Lung (tissue), 12 donors: ENCODE data around the gene PRDM16. TPM values are rescaled to one million over a fixed set of nuclear protein-coding genes. Genes with fewer than 3 reads are reported as not detected.

ENCODE experiments used
- ATAC-seq: fragments of 200-7000 bp; cut with Tn5 transposase; one replicate; pipeline ENCODE4 v1.9.1; 2020; ENCODE audit warnings: moderate number of reproducible peaks; ENCODE audit not compliant: insufficient read depth, low FRiP score
- DNase-seq, 3 donors: peaks; one replicate each; pipeline ENCODE4 v3.0.0-alpha.2; 2013 to 2017
- H3K27ac ChIP-seq, 2 donors: one replicate each; pipeline ENCODE4 v1.5.1; 2013; ENCODE audit warnings: mild to moderate bottlenecking in 2 of 2, moderate library complexity in 2 of 2, control low read depth in 1 of 2, inconsistent platforms in 1 of 2, low read depth in 1 of 2, low read length in 1 of 2
- H3K27me3 ChIP-seq, 3 donors: one replicate each; pipeline ENCODE4 v1.5.1; 2013; ENCODE audit warnings: low read length in 2 of 3; ENCODE audit not compliant: control insufficient read depth in 3 of 3, insufficient read depth in 3 of 3
- H3K36me3 ChIP-seq, 4 donors: one replicate each; pipeline ENCODE4 v1.5.1; 2013; ENCODE audit warnings: low read length in 4 of 4, mild to moderate bottlenecking in 1 of 4, moderate library complexity in 1 of 4; ENCODE audit not compliant: control insufficient read depth in 4 of 4, insufficient read depth in 4 of 4
- H3K4me1 ChIP-seq, 5 donors: one replicate each; pipeline ENCODE4 v1.5.1; 2013; ENCODE audit warnings: low read length in 5 of 5, mild to moderate bottlenecking in 2 of 5, moderate library complexity in 1 of 5; ENCODE audit not compliant: control insufficient read depth in 5 of 5, insufficient read depth in 5 of 5
- H3K4me3 ChIP-seq: one replicate; pipeline ENCODE4 v1.5.1; 2013; ENCODE audit warnings: mild to moderate bottlenecking, control low read depth, moderate library complexity
- H3K9ac ChIP-seq, 2 donors: one replicate each; pipeline ENCODE4 v1.5.1; 2013; ENCODE audit warnings: low read length in 2 of 2, control low read depth in 1 of 2; ENCODE audit not compliant: insufficient read depth in 1 of 2
- H3K9me3 ChIP-seq, 4 donors: one replicate each; pipeline ENCODE4 v1.5.1; 2013; ENCODE audit warnings: low read length in 3 of 4, mild to moderate bottlenecking in 1 of 4, moderate library complexity in 1 of 4; ENCODE audit not compliant: control insufficient read depth in 4 of 4, insufficient read depth in 3 of 4
- WGBS, 2 donors: extraction: QIAGEN DNeasy Blood & Tissue Kit; methylation state at CpG; one replicate each; pipeline ENCODE4 v1.1.7; 2013; 5-methylcytosine and 5-hydroxymethylcytosine counted together
- polyA plus RNA-seq, 2 donors: library from polyadenylated mRNA; stranded (reverse); fragments of 200-250 nt; gene quantifications; one replicate each; pipeline ENCODE4 v1.2.1, GENCODE V29; 2013
- total RNA-seq, 2 donors: library from RNA; depleted of rRNA in 1 of 2; stranded (reverse); fragments of >200 nt in 1 of 2; gene quantifications; one replicate each; pipeline ENCODE4 v1.2.1, GENCODE V29; 2014 to 2021
- TF ChIP-seq, protein P1 (sequence below): IDR thresholded peaks from 2 replicates; pipeline ENCODE4 v1.5.1; 2012; ENCODE audit warnings: mild to moderate bottlenecking; ENCODE audit errors: control extremely low read depth, extremely low read depth
- donor health status: control.
- donor health status: control.
- donor health status: Bipolar disorder and iron deficiency.
- donor health status: healthy.
- donor health status: DM: yes; HTN: yes; CAD: no.

Gene PRDM16
- total and polyA plus RNA-seq, 4 donors, result 2.4 to 36.5 (median 13.1) TPM

DNA sequence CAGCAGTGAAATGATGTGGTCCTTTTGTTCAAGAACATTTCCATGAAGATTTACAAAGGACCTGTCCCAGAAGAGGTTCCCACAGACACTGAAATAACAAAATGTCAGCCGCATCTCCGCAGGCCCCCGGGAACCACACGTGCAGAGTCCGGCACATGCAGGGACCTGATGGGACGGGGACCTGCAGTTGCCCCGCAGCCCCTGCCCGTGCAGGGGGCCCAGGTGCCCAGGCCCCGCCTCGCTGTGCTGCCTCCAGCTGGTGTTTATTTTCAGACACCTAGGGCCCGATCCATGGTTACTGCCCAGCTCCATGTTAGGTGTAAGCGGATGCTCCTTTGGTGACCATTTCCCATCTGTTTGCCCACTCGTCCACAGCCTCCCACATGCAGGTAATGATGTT is 236.2 kb downstream of the PRDM16 start:
- Histone ChIP-seq H3K9me3 (peaks cover 0 to 3% (median 0%) of the 10 kb centered on the region in 4 donors), H3K27ac (no peak overlapping the region), H3K4me1 (peaks cover 0 to 3% (median 0%) of the 10 kb centered on the region in 5 donors), H3K4me3 (no peak overlapping the region), H3K36me3 (no peaks in the 10 kb centered on the region), H3K27me3 (peaks cover 0 to 16% (median 6%) of the 10 kb centered on the region in 3 donors), H3K9ac (no peak overlapping the region)
- no peak for DNase-seq
- TF ChIP-seq, protein P1, sequence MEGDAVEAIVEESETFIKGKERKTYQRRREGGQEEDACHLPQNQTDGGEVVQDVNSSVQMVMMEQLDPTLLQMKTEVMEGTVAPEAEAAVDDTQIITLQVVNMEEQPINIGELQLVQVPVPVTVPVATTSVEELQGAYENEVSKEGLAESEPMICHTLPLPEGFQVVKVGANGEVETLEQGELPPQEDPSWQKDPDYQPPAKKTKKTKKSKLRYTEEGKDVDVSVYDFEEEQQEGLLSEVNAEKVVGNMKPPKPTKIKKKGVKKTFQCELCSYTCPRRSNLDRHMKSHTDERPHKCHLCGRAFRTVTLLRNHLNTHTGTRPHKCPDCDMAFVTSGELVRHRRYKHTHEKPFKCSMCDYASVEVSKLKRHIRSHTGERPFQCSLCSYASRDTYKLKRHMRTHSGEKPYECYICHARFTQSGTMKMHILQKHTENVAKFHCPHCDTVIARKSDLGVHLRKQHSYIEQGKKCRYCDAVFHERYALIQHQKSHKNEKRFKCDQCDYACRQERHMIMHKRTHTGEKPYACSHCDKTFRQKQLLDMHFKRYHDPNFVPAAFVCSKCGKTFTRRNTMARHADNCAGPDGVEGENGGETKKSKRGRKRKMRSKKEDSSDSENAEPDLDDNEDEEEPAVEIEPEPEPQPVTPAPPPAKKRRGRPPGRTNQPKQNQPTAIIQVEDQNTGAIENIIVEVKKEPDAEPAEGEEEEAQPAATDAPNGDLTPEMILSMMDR, result no peak
- no peak for ATAC-seq
- 86 to 87% methylated on average over 13 of the region's 13 CpGs for WGBS, 2 donors

DNA sequence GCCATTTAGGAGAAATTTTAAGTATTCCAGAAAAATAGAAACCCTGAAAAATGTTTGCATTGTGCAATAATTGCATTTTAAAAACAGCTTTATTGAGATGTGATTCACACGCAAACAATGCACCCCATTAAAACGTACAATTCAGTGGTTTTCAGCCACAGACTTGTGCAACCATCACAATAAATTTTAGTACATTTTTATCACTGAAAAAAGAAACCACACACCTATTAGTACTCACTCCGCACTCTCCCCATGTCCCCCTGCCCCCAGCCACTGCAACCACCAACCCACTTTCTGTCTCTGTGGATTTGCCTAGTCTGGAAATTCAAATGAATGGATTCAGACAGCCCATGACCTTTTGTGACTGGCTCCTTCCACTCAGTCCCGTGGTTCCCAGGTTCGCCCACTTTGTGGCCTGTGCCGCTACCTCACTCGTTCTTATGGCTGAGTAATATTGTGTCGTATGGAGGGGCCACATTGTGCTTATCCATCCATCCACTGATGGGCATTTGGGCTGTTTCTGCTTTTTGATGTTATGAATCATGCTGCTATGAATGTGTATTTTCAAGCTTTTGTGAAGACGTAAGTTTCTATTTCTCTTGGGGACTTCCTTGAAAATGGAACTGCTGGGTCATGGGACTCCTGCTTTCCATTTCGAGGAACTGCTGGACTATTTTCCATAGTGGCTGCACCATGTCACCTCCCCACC is 237.7 kb downstream of the PRDM16 start:
- Histone ChIP-seq H3K4me1 (peaks cover 0 to 6% (median 0%) of the 10 kb centered on the region in 5 donors), H3K4me3 (no peak overlapping the region), H3K9ac (no peak overlapping the region), H3K9me3 (peaks cover 0 to 3% (median 0%) of the 10 kb centered on the region in 4 donors), H3K36me3 (no peaks in the 10 kb centered on the region), H3K27me3 (peaks cover 0 to 24% (median 9%) of the 10 kb centered on the region in 3 donors), H3K27ac (no peak overlapping the region)
- whole genome bisulfite sequencing, 2 donors, result 66 to 71% methylated on average over 10 of the region's 10 CpGs
- ATAC-seq (no peak), DNase-seq (no peak)
- TF ChIP-seq, protein P1, result no peak

DNA sequence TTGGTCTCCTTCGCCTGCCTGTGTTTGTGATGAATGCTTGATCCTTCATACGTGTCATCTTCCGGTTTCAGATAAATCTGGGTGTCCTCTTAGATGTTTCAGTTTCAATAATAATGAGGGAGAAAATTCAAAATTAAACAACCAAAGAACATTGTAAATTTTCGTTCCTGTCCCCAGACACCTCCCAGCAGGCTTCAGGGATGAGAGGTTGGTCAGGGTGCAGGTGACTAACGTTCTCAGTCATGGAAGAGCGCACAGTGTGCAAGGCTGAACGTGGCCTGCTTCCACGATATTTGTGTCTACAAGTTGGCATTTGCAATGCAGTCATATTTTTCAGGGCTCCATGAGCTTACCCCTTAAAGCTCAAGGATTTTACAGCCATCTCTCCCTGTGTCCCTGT is 238.4 kb downstream of the PRDM16 start:
- Histone ChIP-seq H3K4me1 (peaks cover 0 to 6% (median 1%) of the 10 kb centered on the region in 5 donors), H3K4me3 (no peak overlapping the region), H3K27me3 (peaks cover 0 to 29% (median 9%) of the 10 kb centered on the region in 3 donors), H3K27ac (no peak overlapping the region), H3K9ac (no peak overlapping the region), H3K36me3 (no peaks in the 10 kb centered on the region), H3K9me3 (peaks cover 0 to 3% (median 0%) of the 10 kb centered on the region in 4 donors)
- no peak for DNase-seq
- WGBS, 2 donors, result 85 to 92% methylated on average over 8 of the region's 8 CpGs
- TF ChIP-seq, protein P1, result no peak
- no peak for ATAC-seq
